Measurements from ENCODE around the gene WDR93. TPM values are rescaled to one million over a fixed set of nuclear protein-coding genes. Genes with fewer than 3 reads are reported as not detected.
"Not testable (repeated sequence)": the region's sequence is repeated elsewhere in the genome, so short reads cannot be mapped to it uniquely, and the experiment has no call there.

WDR93 gene
- total RNA-seq, 1 donor from 2014 or later: not detected

- DNase-seq (ENCODE audit: low read depth): no peak
- H3K4me3 ChIP-seq (ENCODE audit: low read depth, low read length): no peak overlapping the region
- TF ChIP-seq CTCF (conservative IDR thresholded peaks at IDR 0.05; ENCODE audit: low read depth, low read length): no peak
Measured at GRCh38 chr15:89787944-89788343, 97.3 kb downstream of the WDR93 start.

- not testable (repeated sequence) for H3K4me3 ChIP-seq (ENCODE audit: low read depth, low read length); DNase-seq (ENCODE audit: low read depth)
Measured at GRCh38 chr15:89788585-89788984, 98.0 kb downstream of the WDR93 start.

DNA sequence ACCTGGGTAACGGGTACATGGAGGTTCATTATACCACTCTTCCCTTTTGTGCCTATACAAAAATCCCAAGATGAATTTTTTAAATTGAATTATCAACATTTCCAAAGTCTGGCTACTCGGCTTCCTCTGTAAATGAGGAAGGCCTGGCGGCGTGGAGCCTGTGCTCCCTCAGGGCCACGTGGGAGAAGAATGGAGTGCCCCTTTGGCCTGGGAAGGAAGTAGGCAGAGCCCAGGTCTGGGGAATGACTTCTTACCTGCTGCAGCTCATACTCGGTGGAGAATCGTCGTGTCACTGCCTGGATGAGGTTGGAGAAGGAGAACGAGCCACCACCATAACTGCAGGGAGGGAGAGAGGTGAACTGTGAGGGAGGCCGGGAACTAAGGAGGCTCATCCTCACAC is 99.6 kb downstream of the WDR93 start:
- TF ChIP-seq CTCF (conservative IDR thresholded peaks at IDR 0.05; ENCODE audit: low read depth, low read length): no peak
- no peak for DNase-seq (ENCODE audit: low read depth)
- H3K4me3 ChIP-seq (ENCODE audit: low read depth, low read length): no peak overlapping the region

DNA sequence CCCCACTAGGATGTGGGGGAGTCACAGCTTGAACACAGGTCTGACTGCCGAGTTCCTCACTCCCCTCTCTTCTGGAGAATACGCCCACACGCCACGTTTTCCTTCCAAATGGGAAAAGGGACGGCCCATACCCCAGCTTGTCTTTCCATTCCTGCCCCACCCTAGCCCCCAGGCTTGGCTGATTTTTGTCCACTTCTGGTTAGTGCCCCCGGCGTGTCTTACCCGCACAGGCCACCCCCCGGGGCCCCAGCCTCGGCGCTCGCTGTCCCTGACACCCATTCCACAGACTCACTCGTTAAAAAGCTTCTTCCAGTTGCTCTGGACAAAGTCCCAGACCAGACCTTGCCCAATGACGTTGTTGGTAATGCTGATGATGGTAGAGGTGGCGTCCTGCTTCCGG is 100.0 kb downstream of the WDR93 start:
- no peak for TF ChIP-seq CTCF (conservative IDR thresholded peaks at IDR 0.05; ENCODE audit: low read depth, low read length)
- H3K4me3 ChIP-seq (ENCODE audit: low read depth, low read length): no peak overlapping the region
- DNase-seq (ENCODE audit: low read depth): no peak

GRCh38 chr15:89792106-89792805 is 101.6 kb downstream of the WDR93 start:
- no peak overlapping the region for H3K4me3 ChIP-seq (ENCODE audit: low read depth, low read length)
- DNase-seq (ENCODE audit: low read depth): no peak
- no peak for TF ChIP-seq CTCF (conservative IDR thresholded peaks at IDR 0.05; ENCODE audit: low read depth, low read length)

Other genes with a start within 250 kb of the WDR93 start
- 0.07 TPM in 1 of 2 replicates, not detected in the other for gene RHCG, start 194.2 kb upstream of the WDR93 start, total RNA-seq
- 12.0 and 13.1 TPM in 2 replicates for gene TICRR, start 115.3 kb upstream of the WDR93 start, total RNA-seq
- 5.4 and 6.1 TPM in 2 replicates for gene KIF7, start 35.3 kb upstream of the WDR93 start, total RNA-seq
- 0.06 and 0.14 TPM in 2 replicates for gene PLIN1, start 11.4 kb upstream of the WDR93 start, total RNA-seq
- 3.5 and 4.5 TPM in 2 replicates for gene PEX11A, start 57 bp upstream of the WDR93 start, total RNA-seq
- 1.9 and 2.7 TPM in 2 replicates for gene MESP1, start 60.4 kb downstream of the WDR93 start, total RNA-seq
- gene MESP2, start 85.5 kb downstream of the WDR93 start, total RNA-seq: 1.1 and 2.5 TPM in 2 replicates
- gene ANPEP, start 124.0 kb downstream of the WDR93 start, total RNA-seq: 8.6 and 44.9 TPM in 2 replicates
- 22.7 and 30.5 TPM in 2 replicates for gene AP3S2, start 203.2 kb downstream of the WDR93 start, total RNA-seq
- gene ARPIN, start 222.1 kb downstream of the WDR93 start, total RNA-seq: 9.1 and 10.4 TPM in 2 replicates

All from epithelial cell of proximal tubule (primary cell).